ENCODE results near the gene POLH.

DNA sequence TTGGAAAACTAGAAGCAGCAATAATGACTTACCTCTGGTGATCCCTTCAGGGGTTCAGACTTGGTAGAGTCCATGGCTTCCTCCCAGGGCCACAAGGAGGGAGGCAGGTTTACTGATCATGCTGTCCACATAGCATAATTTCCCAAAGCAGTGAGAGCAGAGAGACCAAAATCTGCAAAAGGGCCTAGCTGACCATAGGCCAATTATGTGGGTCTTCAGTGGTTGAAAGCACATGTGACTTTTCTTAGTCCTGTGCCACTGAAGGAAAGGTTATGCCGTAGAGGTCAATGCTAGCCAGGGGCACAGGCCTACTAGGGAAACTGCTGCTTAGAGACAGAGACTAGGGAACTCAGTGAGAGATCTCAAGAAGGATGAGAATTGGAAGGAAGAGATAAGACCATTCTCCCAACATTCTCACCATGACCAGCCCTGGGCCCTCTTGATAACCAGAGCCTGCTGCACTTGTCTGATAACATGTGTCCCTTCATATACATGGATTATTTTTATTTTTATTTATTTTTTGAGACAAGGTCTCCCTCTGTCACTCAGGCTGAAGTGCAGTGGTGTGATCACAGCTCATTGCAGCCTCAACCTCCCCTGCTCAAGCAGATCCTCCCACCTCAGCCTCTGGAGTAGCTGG, 55.1 kb downstream of the POLH start:
- no peak for TF ChIP-seq EZH2 (IDR thresholded peaks at IDR 0.05; ENCODE audit: borderline replicate concordance, low read depth, low read length, poor library complexity, severe bottlenecking)
- TF ChIP-seq, protein P1, sequence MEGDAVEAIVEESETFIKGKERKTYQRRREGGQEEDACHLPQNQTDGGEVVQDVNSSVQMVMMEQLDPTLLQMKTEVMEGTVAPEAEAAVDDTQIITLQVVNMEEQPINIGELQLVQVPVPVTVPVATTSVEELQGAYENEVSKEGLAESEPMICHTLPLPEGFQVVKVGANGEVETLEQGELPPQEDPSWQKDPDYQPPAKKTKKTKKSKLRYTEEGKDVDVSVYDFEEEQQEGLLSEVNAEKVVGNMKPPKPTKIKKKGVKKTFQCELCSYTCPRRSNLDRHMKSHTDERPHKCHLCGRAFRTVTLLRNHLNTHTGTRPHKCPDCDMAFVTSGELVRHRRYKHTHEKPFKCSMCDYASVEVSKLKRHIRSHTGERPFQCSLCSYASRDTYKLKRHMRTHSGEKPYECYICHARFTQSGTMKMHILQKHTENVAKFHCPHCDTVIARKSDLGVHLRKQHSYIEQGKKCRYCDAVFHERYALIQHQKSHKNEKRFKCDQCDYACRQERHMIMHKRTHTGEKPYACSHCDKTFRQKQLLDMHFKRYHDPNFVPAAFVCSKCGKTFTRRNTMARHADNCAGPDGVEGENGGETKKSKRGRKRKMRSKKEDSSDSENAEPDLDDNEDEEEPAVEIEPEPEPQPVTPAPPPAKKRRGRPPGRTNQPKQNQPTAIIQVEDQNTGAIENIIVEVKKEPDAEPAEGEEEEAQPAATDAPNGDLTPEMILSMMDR (conservative IDR thresholded peaks at IDR 0.05; ENCODE audit: low read depth, low read length), result no peak
